ENCODE measurements around the gene PSORS1C1.
A peak's percentile ranks its signal among the peaks of the same experiment; 100 is the strongest.
"Not testable (repeated sequence)": the region's sequence is repeated elsewhere in the genome, so short reads cannot be mapped to it uniquely, and the experiment has no call there.

PSORS1C1 gene

DNA sequence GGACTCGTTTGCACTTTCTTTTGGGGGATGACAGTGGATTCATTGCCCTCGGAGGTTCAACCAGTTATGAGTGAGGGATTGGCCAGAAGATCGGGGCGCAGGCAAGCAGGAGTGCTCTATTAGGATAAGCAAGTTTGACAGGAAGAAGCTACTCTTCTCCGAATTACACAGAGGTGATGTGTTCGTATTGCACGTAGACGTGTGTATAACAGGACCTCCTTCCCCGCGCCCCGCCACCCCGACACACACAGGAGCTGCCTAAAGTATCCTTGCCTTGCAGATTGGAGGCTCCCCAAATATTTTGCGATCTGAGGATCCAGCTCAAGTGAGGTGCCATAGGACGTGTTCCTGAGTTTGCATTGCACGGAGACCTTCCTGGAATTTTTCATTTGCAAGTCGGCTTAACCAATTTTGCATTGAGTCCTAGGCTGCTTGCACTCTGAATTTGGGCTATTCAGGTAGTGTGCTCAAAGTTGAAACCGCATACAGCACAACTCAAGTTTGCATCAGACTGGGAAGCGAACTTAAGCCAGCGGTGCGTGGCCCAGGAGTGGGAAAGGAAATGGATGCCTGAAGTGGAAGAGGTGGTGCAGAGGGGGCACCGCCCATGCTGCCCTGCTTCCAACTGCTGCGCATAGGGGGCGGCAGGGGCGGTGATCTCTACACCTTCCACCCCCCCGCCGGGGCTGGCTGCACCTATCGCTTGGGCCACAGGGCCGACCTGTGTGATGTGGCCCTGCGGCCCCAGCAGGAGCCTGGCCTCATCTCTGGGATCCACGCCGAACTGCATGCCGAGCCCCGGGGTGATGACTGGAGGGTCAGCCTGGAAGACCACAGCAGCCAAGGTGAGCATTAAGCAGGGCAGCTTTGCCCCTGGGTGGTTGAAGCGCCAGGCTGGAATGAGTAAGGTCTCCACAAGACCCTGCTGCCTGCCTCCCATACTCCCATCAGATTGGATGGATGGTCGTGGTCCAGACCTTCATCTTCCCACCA, 44.6 kb downstream of the PSORS1C1 start:
- DNase-seq (ENCODE audit: low spot score) = peak; percentile 9

DNA sequence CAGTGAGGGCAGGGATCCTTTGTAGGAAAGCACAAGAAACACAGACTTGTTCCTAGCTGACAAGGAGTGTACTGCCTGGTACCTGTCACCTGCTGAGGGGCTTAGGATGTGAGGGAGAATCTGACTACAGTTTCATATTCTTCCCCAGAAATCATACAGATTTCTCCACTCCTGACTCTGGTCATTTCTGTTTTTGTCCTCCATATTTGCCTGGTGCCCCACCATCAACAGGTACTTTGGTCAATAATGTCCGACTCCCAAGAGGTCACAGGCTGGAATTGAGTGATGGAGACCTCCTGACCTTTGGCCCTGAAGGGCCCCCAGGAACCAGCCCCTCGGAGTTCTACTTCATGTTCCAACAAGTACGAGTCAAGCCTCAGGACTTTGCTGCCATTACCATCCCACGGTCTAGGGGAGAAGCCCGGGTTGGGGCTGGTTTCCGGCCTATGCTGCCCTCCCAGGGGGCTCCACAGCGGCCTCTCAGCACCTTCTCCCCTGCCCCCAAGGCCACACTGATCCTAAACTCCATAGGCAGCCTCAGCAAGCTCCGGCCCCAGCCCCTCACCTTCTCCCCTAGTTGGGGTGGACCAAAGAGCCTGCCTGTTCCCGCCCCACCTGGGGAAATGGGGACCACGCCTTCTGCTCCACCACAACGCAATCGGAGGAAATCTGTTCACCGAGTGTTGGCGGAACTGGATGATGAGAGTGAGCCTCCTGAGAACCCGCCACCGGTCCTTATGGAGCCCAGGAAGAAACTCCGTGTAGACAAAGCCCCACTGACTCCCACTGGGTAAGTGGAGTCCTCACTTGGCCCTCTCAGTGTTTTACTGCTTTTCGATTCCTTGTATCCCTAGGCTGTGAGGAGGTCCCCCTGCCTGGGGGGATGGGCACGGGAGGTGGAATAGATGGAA, 46.9 kb downstream of the PSORS1C1 start:
- DNase-seq (ENCODE audit: low spot score) = no peak

- DNase-seq (ENCODE audit: low spot score) = no peak
These were observed 48.0 kb downstream of the PSORS1C1 start for GRCh38 chr6:31162463-31163165.

GRCh38 chr6:31163922-31164321, 49.3 kb downstream of the PSORS1C1 start:
- DNase-seq (ENCODE audit: low spot score) = no peak

- DNase-seq (ENCODE audit: low spot score) = not testable (repeated sequence)
These were observed 50.0 kb downstream of the PSORS1C1 start for GRCh38 chr6:31164475-31165063.

- not testable (repeated sequence) for DNase-seq (ENCODE audit: low spot score)
These were observed 50.6 kb downstream of the PSORS1C1 start for GRCh38 chr6:31165064-31165832.

- no peak for DNase-seq (ENCODE audit: low spot score)
These were observed 51.4 kb downstream of the PSORS1C1 start for GRCh38 chr6:31165986-31166385.

- no peak for DNase-seq (ENCODE audit: low spot score)
These were observed 54.0 kb downstream of the PSORS1C1 start for GRCh38 chr6:31168606-31169005.

DNA sequence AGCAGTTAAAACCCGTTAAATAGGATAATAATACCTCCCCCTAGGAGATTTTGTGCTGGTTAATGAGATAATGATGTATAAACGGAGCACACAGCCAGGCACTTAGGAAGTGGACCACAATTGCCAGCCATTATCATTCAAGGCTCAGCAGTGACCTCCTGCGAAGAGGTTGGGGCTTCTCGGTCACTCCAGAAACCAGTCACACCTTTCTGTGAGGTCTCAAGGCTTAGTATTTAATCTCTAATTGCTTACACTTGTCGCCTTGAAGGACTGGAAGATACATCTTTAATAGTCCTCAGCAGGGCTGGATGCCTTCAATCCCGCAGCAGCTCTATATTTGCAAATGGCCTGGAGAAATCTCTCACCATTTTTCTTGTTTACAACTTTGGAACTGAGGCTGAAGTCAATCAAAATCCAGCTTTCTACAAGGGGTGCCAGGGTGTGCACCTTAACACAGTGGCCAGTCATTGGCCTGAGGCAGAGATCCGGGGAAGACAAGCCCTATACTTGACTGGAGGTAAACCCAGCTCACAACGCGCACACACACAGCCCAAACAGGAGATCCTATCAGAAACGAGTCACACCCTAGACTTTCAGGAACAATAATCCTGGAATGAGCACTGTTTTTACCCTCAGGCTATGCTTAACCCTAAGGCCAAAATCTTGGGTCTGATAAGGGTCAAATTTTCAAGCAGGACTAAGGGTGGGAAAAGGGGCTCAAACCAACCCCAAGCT, 54.7 kb downstream of the PSORS1C1 start:
- no peak for DNase-seq (ENCODE audit: low spot score)

DNA sequence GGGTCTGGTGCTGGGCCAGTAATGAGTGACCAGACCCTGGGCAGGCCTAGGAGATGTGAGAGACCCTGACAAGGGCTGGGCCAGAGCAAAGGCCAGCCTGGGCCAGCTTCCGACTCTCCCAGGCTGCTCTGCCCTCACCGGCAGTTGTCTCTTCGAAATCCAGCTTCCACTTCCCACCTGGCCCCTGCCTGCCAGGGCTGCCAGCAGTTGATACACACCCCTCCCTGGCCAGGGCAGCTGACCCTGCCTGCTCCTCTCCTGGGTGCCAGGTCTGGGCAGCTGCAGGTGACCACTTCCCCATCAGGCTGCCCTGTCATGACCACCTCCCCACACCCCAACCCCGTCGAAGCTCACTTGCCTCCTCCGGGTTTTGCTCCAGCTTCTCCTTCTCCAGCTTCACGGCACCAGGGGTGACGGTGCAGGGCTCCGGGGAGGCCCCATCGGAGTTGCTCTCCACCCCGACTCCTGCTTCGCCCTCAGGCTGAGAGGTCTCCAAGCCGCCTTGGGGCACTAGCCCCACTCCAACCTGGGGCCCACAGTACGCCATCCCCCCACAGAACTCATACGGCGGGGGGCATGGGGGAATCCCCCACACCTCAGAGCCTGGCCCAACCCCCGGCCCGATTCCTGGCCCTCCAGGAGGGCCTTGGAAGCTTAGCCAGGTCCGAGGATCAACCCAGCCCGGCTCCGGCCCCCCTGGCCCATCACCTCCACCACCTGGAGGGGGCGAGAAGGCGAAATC, 55.4 kb downstream of the PSORS1C1 start:
- DNase-seq (ENCODE audit: low spot score) = not testable (repeated sequence)

GRCh38 chr6:31170600-31170881, 55.9 kb downstream of the PSORS1C1 start, which contains the start of gene POU5F1:
POU5F1 (minus strand) TSS chr6:31170682; CDS start chr6:31170620, 62 bp downstream.
- no peak for DNase-seq (ENCODE audit: low spot score)

DNA sequence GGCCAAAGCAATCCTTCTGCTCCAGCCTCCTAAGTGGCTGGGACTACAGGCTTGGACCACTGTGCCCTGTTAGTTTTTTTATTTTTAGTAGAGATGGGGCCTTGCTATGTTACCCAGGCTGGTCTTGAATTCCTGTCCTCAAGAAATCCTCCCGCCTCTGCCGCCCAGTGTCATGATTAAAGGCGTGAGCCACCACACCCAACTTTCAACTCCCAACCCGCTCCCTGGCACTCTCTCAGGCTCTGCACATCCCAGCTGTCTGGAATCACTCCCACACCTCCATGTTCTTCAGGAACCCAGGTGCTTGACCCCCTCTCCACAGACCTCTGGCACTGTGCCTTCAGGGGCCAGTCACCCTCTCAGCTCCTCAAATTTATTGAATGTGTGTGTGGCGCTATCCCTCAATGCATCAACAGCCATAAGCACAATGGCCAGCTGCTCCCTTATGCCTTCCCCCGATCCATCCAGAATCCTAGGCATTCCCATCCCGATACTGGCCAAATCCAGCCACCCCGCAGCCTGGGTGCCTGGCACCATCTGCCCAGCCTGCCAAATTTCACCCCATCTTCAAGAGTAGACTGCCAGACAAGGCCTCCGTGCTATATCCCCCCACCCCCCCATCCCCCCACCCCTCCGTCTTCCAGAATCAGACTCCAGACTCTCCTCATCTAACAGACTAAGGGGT, 56.5 kb downstream of the PSORS1C1 start:
- no peak for DNase-seq (ENCODE audit: low spot score)

GRCh38 chr6:31171931-31172905, 57.6 kb downstream of the PSORS1C1 start:
- no peak for DNase-seq (ENCODE audit: low spot score)

DNA sequence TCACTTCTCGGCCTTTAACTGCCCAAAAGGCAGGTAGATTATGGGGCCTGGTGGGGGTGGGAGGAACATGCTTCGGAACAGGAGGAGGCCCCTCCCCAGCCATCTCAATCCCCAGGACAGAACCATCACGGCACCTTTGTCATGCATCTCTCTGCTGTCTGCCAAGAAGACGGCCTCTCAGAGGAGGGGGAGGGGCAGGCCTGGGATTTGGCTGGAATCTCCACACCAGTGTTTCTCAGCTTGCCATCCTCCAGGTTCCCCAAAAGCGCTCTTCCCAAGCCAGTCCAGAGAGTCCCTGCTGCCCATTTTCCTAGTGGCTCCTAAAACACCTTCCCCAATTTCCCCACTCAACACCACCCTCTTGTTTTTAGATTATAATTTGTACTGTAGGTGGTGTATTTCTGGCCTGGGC, 58.4 kb downstream of the PSORS1C1 start:
- no peak for DNase-seq (ENCODE audit: low spot score)

DNA sequence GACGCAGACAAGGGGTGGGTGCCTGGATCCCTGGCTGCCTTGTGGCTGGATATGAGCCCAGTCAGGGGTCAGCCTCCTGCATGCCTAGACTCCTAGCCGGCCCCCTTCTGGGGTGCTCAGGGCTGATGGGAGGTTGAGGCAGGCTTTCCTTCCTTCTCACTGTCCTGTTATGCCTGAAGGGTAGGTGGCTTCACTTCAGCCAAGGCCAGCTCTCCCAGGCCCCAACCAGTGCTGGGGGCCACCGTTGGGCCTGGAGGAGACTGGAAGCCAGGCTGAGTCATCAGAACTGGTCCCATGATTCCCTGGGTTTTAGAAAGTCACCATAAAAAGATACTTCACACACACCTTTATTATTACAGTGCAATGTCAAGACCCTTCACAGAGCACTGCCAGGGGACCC, 58.8 kb downstream of the PSORS1C1 start:
- DNase-seq (ENCODE audit: low spot score) = no peak

DNA sequence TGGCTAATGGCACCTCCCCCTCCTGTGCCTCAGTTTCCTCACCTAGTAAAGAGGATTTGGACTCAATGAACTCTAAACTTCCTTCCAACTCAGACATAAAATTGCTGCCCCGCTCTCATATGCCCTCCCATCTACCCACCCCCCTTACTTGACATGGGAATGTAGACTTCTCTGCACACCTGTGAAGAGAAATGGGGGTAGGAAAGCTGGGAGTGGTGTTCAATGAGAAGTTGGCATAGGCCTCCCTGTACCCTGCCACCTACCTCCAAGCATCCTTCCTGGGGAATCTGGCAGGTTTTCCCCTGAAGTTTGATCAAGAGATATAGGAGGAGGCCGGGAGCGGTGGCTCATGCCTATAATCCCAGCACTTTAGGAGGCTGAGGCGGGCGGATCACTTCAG, 59.8 kb downstream of the PSORS1C1 start:
- DNase-seq (ENCODE audit: low spot score) = no peak

- no peak for DNase-seq (ENCODE audit: low spot score)
These were observed 61.4 kb downstream of the PSORS1C1 start for GRCh38 chr6:31175971-31176370.
